Stimulated activated CD4-positive, alpha-beta T cell treated with anti-CD3 and anti-CD28 coated beads, Interleukin-1b, Interleukin-23, amount 100 ng/mL, for 1 hour (primary cell): Measurements from ENCODE around the gene CASP14.
"Not testable (repeated sequence)": the region's sequence is repeated elsewhere in the genome, so short reads cannot be mapped to it uniquely, and the experiment has no call there.

ENCODE experiments used
- DNase-seq, 2 donors: peaks; one replicate each; pipeline ENCODE4 v3.0.0-alpha.2; 2020; ENCODE audit warnings: low read depth in 2 of 2

CASP14 gene

GRCh38 chr19:15072930-15073647 is 23.8 kb downstream of the CASP14 start:
- no peak for DNase-seq

GRCh38 chr19:15074371-15074770 is 25.1 kb downstream of the CASP14 start:
- no peak for DNase-seq

- no peak for DNase-seq
Measured at GRCh38 chr19:15075806-15076205, 26.5 kb downstream of the CASP14 start.

GRCh38 chr19:15080002-15080401 is 30.7 kb downstream of the CASP14 start:
- DNase-seq: not testable (repeated sequence)

GRCh38 chr19:15081911-15082310 is 32.6 kb downstream of the CASP14 start, which contains the start of gene OR1I1:
Gene OR1I1, plus strand, starts transcription at chr19:15082211. Its CDS starts 4,855 bp downstream, at chr19:15087066.
- no peak for DNase-seq

GRCh38 chr19:15087182-15087581 is 37.9 kb downstream of the CASP14 start:
- no peak for DNase-seq

- DNase-seq: peak in 1 of 2 donors; percentile 16
Measured at GRCh38 chr19:15091918-15092753, 42.9 kb downstream of the CASP14 start.

GRCh38 chr19:15093001-15093400 is 43.7 kb downstream of the CASP14 start:
- no peak for DNase-seq

- no peak for DNase-seq
Measured at GRCh38 chr19:15096223-15096622, 46.9 kb downstream of the CASP14 start.

GRCh38 chr19:15097980-15098379 is 48.7 kb downstream of the CASP14 start:
- not testable (repeated sequence) for DNase-seq

GRCh38 chr19:15098460-15098859 is 49.2 kb downstream of the CASP14 start:
- DNase-seq: no peak

- no peak for DNase-seq
Measured at GRCh38 chr19:15099017-15099582, 49.8 kb downstream of the CASP14 start.

GRCh38 chr19:15101479-15102082 is 52.3 kb downstream of the CASP14 start:
- no peak for DNase-seq

- DNase-seq: no peak
Measured at GRCh38 chr19:15104003-15104402, 54.7 kb downstream of the CASP14 start.

GRCh38 chr19:15104411-15104810 is 55.1 kb downstream of the CASP14 start:
- no peak for DNase-seq

GRCh38 chr19:15105044-15105443 is 55.8 kb downstream of the CASP14 start:
- DNase-seq: no peak

GRCh38 chr19:15107061-15108010 is 58.1 kb downstream of the CASP14 start, which contains the start of gene SYDE1:
Gene SYDE1, plus strand, starts transcription at chr19:15107401. Its CDS starts 33 bp downstream, at chr19:15107434.
- DNase-seq: no peak
